Measurements from ENCODE around the gene S1PR1.
"Not testable (repeated sequence)": the region's sequence is repeated elsewhere in the genome, so short reads cannot be mapped to it uniquely, and the experiment has no call there.

Gene S1PR1

DNA sequence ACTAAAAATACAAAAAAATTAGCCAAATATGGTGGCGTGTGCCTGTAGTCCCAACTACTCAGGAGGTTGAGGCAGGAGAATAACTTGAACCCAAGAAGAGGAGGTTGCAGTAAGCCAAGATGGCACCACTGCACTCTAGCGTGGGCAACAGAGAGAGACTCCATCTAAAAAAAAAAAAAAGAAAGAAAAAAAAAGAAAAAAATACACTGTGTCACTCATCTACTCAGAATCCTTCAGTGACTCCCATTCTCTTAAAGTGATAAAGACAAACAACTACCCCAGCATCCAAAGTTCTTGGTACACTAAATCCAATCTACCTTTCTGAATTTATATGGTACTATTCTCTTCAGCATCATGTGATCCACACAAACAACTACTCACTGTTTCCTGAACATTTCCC, 40.2 kb upstream of the S1PR1 start:
- TF ChIP-seq, protein P1, sequence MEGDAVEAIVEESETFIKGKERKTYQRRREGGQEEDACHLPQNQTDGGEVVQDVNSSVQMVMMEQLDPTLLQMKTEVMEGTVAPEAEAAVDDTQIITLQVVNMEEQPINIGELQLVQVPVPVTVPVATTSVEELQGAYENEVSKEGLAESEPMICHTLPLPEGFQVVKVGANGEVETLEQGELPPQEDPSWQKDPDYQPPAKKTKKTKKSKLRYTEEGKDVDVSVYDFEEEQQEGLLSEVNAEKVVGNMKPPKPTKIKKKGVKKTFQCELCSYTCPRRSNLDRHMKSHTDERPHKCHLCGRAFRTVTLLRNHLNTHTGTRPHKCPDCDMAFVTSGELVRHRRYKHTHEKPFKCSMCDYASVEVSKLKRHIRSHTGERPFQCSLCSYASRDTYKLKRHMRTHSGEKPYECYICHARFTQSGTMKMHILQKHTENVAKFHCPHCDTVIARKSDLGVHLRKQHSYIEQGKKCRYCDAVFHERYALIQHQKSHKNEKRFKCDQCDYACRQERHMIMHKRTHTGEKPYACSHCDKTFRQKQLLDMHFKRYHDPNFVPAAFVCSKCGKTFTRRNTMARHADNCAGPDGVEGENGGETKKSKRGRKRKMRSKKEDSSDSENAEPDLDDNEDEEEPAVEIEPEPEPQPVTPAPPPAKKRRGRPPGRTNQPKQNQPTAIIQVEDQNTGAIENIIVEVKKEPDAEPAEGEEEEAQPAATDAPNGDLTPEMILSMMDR (IDR thresholded peaks at IDR 0.05; ENCODE audit: low read depth, low read length): no peak
- DNase-seq (ENCODE audit: extremely low read depth, low read depth): no peak

DNA sequence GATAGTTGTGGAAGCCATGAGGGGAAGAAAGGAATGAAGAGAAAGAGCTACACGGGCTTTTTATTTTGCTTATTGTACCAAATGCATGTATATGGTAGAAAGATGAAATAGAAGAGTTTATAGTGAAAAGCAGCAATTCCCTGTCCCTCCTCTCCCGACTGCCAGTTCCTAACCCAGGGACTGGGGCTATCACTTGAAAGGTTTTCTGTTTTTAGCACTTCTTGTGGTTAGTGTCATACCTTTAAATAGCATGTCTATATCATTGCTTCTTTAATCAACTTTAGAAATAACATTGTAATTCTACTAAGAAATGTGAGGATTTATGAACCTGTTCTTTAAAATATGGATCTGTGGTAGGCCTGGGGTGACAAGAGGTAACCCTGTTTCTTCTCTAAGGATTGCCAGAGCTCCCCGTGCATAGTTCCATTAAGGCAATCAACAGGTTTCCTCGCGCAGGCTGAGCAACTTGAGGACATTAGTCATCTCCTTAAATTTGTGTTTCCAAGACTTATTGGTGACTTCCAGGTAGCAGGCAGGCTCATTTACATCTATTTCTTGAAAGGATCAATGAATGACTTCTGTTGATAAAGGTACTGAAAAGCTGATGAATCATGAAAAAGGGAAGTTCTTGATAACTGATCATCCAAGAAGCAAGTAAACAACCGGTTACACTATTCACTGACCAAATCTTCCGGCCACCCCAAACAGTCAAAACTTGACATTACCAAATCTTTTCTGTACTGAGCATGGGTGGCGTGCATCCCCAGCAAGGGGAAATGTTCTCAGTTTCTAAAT, 37.8 kb upstream of the S1PR1 start:
- TF ChIP-seq, protein P1 (IDR thresholded peaks at IDR 0.05; ENCODE audit: low read depth, low read length): no peak
- no peak for DNase-seq (ENCODE audit: extremely low read depth, low read depth)

DNA sequence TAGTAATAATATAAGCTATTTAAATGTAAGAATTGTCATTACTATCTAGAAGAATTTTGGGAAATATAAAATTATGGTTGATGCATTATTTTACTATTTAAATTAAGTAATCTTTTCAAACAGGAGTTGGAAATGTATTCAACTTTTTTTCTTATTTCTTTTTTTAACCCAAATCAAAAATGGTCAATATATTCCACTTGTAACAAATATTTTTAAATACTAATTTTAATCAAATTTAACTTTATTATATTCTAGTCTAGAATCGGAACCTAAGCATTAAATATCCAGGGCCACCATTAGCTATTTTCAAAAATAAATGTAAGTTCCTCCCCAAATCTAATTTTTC, 37.2 kb upstream of the S1PR1 start:
- DNase-seq (ENCODE audit: extremely low read depth, low read depth): no peak
- TF ChIP-seq, protein P1 (IDR thresholded peaks at IDR 0.05; ENCODE audit: low read depth, low read length): no peak

DNA sequence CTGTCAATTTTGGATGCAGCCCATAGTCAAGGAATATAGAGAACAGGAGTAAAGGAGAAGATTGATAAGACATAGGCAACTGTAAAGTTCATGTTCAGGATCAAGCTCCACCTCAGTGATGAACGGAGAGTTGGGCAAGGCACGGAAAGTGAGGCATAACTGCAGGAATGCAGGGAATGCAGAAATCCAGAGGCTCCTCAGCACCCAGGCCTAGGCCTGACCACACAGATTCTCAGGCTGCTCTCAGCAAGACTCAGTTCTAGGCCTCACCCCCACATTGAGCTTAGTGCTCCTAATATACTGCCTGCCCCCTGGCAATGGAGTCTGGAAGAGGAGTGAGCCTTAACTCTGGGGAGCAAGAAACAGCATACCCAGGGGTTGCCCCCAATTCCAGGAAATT, 36.3 kb upstream of the S1PR1 start:
- TF ChIP-seq, protein P1 (IDR thresholded peaks at IDR 0.05; ENCODE audit: low read depth, low read length): no peak
- peak; percentile 46 for DNase-seq (ENCODE audit: extremely low read depth, low read depth)

DNA sequence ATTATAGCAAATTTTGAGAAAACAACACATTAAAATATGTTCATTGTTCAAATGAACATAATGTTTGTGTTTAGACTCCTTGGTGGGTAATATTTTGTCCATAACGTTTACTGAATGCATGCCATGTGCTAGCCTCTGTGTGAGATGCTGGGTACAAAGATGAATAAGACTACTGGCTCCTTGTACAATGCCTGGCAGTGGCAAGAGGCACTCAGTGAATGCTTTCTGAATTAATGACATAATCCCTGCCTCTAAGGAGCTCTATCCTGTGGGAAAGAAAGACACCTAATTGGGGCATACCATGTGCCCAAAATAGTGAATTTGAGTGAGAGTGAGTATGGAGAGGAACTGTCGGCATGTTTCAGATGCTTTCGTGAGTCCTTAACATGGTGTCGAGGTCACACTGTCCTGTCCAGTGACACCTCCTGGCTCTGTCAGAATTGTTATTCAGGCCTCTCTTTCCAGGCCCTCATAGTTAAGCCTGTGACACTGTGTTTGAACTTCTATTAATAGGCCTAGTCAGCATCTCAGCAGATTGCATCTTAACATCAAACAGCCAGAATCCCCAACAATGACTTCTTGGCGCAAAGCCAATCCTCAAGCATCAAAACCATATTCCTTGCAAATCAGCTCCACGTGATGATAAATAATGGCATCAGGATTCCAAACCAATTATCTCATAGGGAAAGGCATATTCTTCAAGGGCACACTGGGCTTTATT, 32.8 kb upstream of the S1PR1 start:
- TF ChIP-seq, protein P1 (IDR thresholded peaks at IDR 0.05; ENCODE audit: low read depth, low read length): no peak
- peak; percentile 30 for DNase-seq (ENCODE audit: extremely low read depth, low read depth)

DNA sequence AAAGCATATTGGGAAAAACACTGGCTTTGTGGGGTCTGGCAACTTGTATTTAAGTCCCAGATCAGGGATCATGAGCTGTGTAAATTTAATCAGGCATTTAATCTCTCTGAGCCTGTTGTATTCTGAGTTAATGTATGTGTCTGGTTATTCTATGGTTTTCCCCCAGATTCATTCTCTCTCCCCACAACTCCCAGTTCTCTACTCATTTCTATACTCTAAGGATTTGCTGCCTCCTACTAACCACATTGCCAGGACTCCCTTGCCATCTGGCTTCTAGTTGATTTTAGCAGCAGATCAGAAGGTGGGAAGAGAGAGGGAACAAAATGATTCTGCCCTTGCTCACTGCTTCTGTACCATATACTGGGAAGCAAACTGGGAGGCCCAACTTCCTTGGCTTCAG, 31.4 kb upstream of the S1PR1 start:
- DNase-seq (ENCODE audit: extremely low read depth, low read depth): no peak
- TF ChIP-seq, protein P1 (IDR thresholded peaks at IDR 0.05; ENCODE audit: low read depth, low read length): no peak

DNA sequence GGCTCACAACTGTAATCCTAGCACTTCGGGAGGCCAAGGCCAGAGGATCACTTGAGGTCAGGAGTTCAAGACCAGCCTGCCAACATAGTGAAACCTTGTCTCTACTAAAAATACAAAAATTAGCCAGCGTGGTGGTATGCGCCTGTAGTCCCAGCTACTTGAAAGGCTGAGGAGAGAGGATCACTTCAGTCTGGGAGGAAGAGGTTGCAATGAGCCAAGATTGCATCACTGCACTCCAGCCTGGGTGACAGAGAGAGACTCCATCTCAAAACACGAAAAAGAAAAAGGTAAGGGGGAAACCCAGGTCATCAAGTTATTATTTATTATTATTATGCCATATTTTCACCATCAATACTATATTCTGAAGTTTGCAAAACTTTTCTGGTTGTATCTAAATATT, 30.7 kb upstream of the S1PR1 start:
- not testable (repeated sequence) for DNase-seq (ENCODE audit: extremely low read depth, low read depth)

DNA sequence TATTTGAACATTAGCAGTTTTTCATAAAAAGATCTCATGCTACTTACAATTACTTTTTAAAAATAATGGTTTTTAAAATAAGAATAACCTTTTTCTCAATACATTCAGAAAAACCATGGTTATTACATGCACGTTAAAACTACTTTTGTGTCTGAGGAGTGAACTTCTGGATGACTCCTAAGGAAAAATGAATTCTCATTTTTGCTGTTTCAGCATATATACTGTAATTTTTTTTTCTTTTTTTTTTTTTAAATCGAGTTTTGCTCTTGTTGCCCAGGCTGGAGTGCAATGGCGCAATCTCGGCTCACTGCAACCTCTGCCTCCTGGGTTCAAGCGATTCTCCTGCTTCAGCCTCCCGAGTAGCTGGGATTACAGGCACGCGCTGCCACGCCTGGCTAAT, 29.5 kb upstream of the S1PR1 start:
- DNase-seq (ENCODE audit: extremely low read depth, low read depth): not testable (repeated sequence)
